ENCODE results near the gene MTHFR. TPM values are rescaled to one million over a fixed set of nuclear protein-coding genes. Genes with fewer than 3 reads are reported as not detected.
A peak's percentile ranks its signal among the peaks of the same experiment; 100 is the strongest.

MTHFR gene
- total RNA-seq, 4 donors from 2014 or later: 10.2 to 24.7 (median 18.1) TPM

GRCh38 chr1:11738783-11739182 lies 67.0 kb downstream of the MTHFR start:
- no peak overlapping the region for H3K4me3 ChIP-seq
- DNase-seq (no peak), ATAC-seq (no peak)
- H3K27me3 ChIP-seq: no peaks in the 10 kb centered on the region
- peak overlapping the region in 2 of 4 donors; percentile 90 to 98 for H3K27ac ChIP-seq
- no peaks in the 10 kb centered on the region for H3K9me3 ChIP-seq
- H3K36me3 ChIP-seq: no peaks in the 10 kb centered on the region
- TF ChIP-seq POLR2A (IDR thresholded peaks at IDR 0.05): no peak
- TF ChIP-seq CTCF (IDR thresholded peaks at IDR 0.05 in 4 of 5, conservative IDR thresholded peaks at IDR 0.05 in 1 of 5): no peak
- intact Hi-C loops (cut with DNase I; ENCODE audit: low total_unique reads) (loop anchor here (5.0 kb wide), 3 partner anchors 149 to 726 kb away; partner anchors contain the start of gene TARDBP), in situ Hi-C loops (cut with MboI; ENCODE audit: low sequenced_read_pairs in 4 of 4) (loop anchor here in 1 of 4 donors (10.0 kb wide), 1 partner anchor 46 kb away; no protein-coding TSS in a partner anchor)
- H3K4me1 ChIP-seq: peaks cover 20 to 23% of the 10 kb centered on the region in 2 donors

- intact Hi-C loops (cut with DNase I; ENCODE audit: low total_unique reads): loop anchor here (5.0 kb wide), 3 partner anchors 149 to 726 kb away; partner anchors contain the start of gene TARDBP
- Histone ChIP-seq H3K27ac (peak overlapping the region; percentile 90 to 98 (median 94)), H3K4me3 (no peak overlapping the region), H3K9me3 (no peaks in the 10 kb centered on the region), H3K4me1 (peaks cover 20 to 23% of the 10 kb centered on the region in 2 donors), H3K27me3 (no peaks in the 10 kb centered on the region), H3K36me3 (no peaks in the 10 kb centered on the region)
- in situ Hi-C loops (cut with MboI; ENCODE audit: low sequenced_read_pairs in 4 of 4): loop anchor here in 1 of 4 donors (10.0 kb wide), 1 partner anchor 47 kb away; no protein-coding TSS in a partner anchor
- ATAC-seq: no peak
- no peak for DNase-seq
- no peak for TF ChIP-seq CTCF (IDR thresholded peaks at IDR 0.05 in 4 of 5, conservative IDR thresholded peaks at IDR 0.05 in 1 of 5)
- TF ChIP-seq POLR2A (IDR thresholded peaks at IDR 0.05): no peak
Observed at GRCh38 chr1:11738096-11738495, 67.7 kb downstream of the MTHFR start.

GRCh38 chr1:11736746-11737639 lies 68.8 kb downstream of the MTHFR start:
- Histone ChIP-seq H3K4me3 (peak overlapping the region; percentile 86 to 97 (median 92)), H3K27ac (peak overlapping the region; percentile 90 to 98 (median 94)), H3K4me1 (peaks cover 25 to 30% of the 10 kb centered on the region in 2 donors), H3K27me3 (no peaks in the 10 kb centered on the region), H3K36me3 (no peaks in the 10 kb centered on the region), H3K9me3 (no peaks in the 10 kb centered on the region)
- intact Hi-C loops (cut with DNase I; ENCODE audit: low total_unique reads): loop anchor here (1.0 to 5.0 kb wide), 5 partner anchors 50 to 725 kb away; partner anchors contain the start of genes CLCN6 and TARDBP
- DNase-seq (peak; percentile 36 to 77), ATAC-seq (peak; percentile 69 to 83)
- in situ Hi-C loops (cut with MboI; ENCODE audit: low sequenced_read_pairs in 4 of 4): loop anchor here in 1 of 4 donors (10.0 kb wide), 1 partner anchor 48 kb away; no protein-coding TSS in a partner anchor
- TF ChIP-seq CTCF (IDR thresholded peaks at IDR 0.05 in 4 of 5, conservative IDR thresholded peaks at IDR 0.05 in 1 of 5): no peak
- TF ChIP-seq POLR2A (IDR thresholded peaks at IDR 0.05): peak; percentile 52 to 66

GRCh38 chr1:11735854-11736745 lies 69.7 kb downstream of the MTHFR start, which contains the start of gene AGTRAP:
Gene AGTRAP (plus strand): TSS chr1:11736136. CDS start chr1:11736209, 73 bp downstream.
- DNase-seq: peak; percentile 93 to 96
- no peaks in the 10 kb centered on the region for H3K27me3 ChIP-seq
- peak within 1 kb of the TSS; percentile 90 to 98 (median 94) for H3K27ac ChIP-seq
- TF ChIP-seq CTCF (IDR thresholded peaks at IDR 0.05 in 4 of 5, conservative IDR thresholded peaks at IDR 0.05 in 1 of 5) (peak in 2 of 5 experiments; percentile 27), POLR2A (IDR thresholded peaks at IDR 0.05) (peak; percentile 62 to 87)
- no peaks in the 10 kb centered on the region for H3K36me3 ChIP-seq
- in situ Hi-C loops (cut with MboI; ENCODE audit: low sequenced_read_pairs in 4 of 4) (loop anchor here in 1 of 4 donors (10.0 kb wide), 1 partner anchor 49 kb away; no protein-coding TSS in a partner anchor), intact Hi-C loops (cut with DNase I; ENCODE audit: low total_unique reads) (loop anchor here (2.0 to 5.0 kb wide), 4 partner anchors 71 to 724 kb away; partner anchors contain the start of genes CLCN6 and TARDBP)
- no peaks in the 10 kb centered on the region for H3K9me3 ChIP-seq
- peak; percentile 54 to 68 for ATAC-seq
- H3K4me3 ChIP-seq: peak within 1 kb of the TSS; percentile 86 to 97 (median 92)
- H3K4me1 ChIP-seq: peaks cover 31 to 39% of the 10 kb centered on the region in 2 donors

Measured in gastrocnemius medialis (tissue), 4 donors.